Chondrocyte (in vitro differentiated cells): ENCODE measurements around the gene SRGAP1. TPM values are rescaled to one million over a fixed set of nuclear protein-coding genes. Genes with fewer than 3 reads are reported as not detected.

Experiments used
- DNase-seq: peaks from one replicate; pipeline ENCODE4 v3.0.0; 2021; ENCODE audit warnings: mixed read lengths, low spot score
- H3K27ac Mint-ChIP-seq: one replicate; pipeline ENCODE4 v1.8.0; 2021; ENCODE audit warnings: mild to moderate bottlenecking, moderate library complexity, mixed read lengths; ENCODE audit not compliant: unreplicated experiment
- H3K27me3 Mint-ChIP-seq: 2 replicates; pipeline ENCODE4 v1.8.0; 2021; ENCODE audit warnings: low read depth, mixed read lengths
- H3K36me3 Mint-ChIP-seq: 2 replicates; pipeline ENCODE4 v1.8.0; 2021; ENCODE audit warnings: low read depth, mixed read lengths
- H3K4me1 Mint-ChIP-seq: 2 replicates; pipeline ENCODE4 v1.8.0; 2021; ENCODE audit warnings: low read depth, mild to moderate bottlenecking, mixed read lengths
- H3K4me3 Mint-ChIP-seq: one replicate; pipeline ENCODE4 v1.8.0; 2021; ENCODE audit warnings: mild to moderate bottlenecking, moderate library complexity, mixed read lengths; ENCODE audit not compliant: unreplicated experiment
- H3K9me3 Mint-ChIP-seq: 2 replicates; pipeline ENCODE4 v1.8.0; 2021; ENCODE audit warnings: low read depth, mixed read lengths
- CTCF ChIP-seq: fragments of 200-600 bp; sonication (generic); IDR thresholded peaks from 2 replicates; pipeline ENCODE4 v1.5.0; 2021; ENCODE audit warnings: antibody characterized with exemption, mild to moderate bottlenecking, moderate library complexity
- total RNA-seq: library from RNA; stranded (reverse); gene quantifications from 3 replicates; pipeline ENCODE4 v1.2.1, GENCODE V29; 2021

Gene SRGAP1
- total RNA-seq, 1 donor from 2014 or later = 13.2 TPM

- TF ChIP-seq CTCF = no peak
- Mint-ChIP-seq H3K27me3 (no peaks in the 10 kb centered on the region), H3K9me3 (no peaks in the 10 kb centered on the region), H3K4me1 (peaks cover 19% of the 10 kb centered on the region), H3K27ac (no peak overlapping the region), H3K36me3 (peaks cover 5% of the 10 kb centered on the region), H3K4me3 (no peak overlapping the region)
- DNase-seq = no peak
These were observed 38.5 kb upstream of the SRGAP1 start for GRCh38 chr12:63805704-63806672.

- no peak for TF ChIP-seq CTCF
- Mint-ChIP-seq H3K36me3 (peaks cover 5% of the 10 kb centered on the region), H3K9me3 (no peaks in the 10 kb centered on the region), H3K4me1 (peaks cover 8% of the 10 kb centered on the region), H3K27ac (no peak overlapping the region), H3K27me3 (no peaks in the 10 kb centered on the region), H3K4me3 (no peak overlapping the region)
- no peak for DNase-seq
These were observed 35.9 kb upstream of the SRGAP1 start for GRCh38 chr12:63808631-63809030.

- no peak for TF ChIP-seq CTCF
- H3K4me3 Mint-ChIP-seq = no peak overlapping the region
- H3K27ac Mint-ChIP-seq = no peak overlapping the region
- no peaks in the 10 kb centered on the region for H3K9me3 Mint-ChIP-seq
- peaks cover 11% of the 10 kb centered on the region for H3K4me1 Mint-ChIP-seq
- no peaks in the 10 kb centered on the region for H3K27me3 Mint-ChIP-seq
- peaks cover 5% of the 10 kb centered on the region for H3K36me3 Mint-ChIP-seq
- no peak for DNase-seq
These were observed 34.9 kb upstream of the SRGAP1 start for GRCh38 chr12:63809566-63809965.

- Mint-ChIP-seq H3K27me3 (no peaks in the 10 kb centered on the region), H3K9me3 (no peaks in the 10 kb centered on the region), H3K36me3 (peaks cover 5% of the 10 kb centered on the region), H3K4me1 (peaks cover 8% of the 10 kb centered on the region), H3K27ac (no peak overlapping the region), H3K4me3 (no peak overlapping the region)
- no peak for DNase-seq
- no peak for TF ChIP-seq CTCF
These were observed 33.2 kb upstream of the SRGAP1 start for GRCh38 chr12:63811334-63811733.

- TF ChIP-seq CTCF = no peak
- Mint-ChIP-seq H3K9me3 (no peaks in the 10 kb centered on the region), H3K4me3 (no peak overlapping the region), H3K27ac (no peak overlapping the region), H3K27me3 (no peaks in the 10 kb centered on the region), H3K4me1 (peaks cover 8% of the 10 kb centered on the region), H3K36me3 (peaks cover 5% of the 10 kb centered on the region)
- no peak for DNase-seq
These were observed 32.7 kb upstream of the SRGAP1 start for GRCh38 chr12:63811755-63812154.
